ENCODE results near the gene MSI2.

DNA sequence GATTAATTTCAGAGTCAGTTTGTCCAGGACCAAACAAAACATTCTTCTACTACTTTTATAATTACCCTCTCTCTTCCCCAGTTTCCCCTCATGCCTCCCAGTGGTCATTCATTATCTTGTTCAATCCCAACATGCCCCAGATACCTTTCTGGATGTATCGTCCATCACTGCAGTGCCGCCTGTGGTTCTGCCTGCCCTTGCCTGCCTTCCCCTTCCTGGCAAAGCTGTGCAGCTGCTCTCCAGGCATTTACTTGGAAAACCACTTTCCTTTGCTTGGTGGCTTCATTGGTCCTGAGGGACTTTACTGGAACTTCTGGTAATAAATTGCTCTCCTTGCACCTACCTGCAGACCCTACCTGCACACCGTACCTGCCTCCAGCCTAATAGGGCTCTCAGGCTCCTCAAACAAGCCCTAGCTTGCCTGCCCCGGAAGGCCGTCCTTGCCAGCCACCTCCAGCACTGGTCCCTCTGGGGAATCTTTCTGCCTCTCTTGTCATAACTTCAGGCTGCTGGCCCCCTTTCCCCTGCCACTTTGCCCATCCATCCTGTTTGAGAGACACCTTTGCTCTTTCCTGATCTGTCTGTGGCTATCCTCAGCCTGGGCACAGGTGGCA is 19.5 kb upstream of the MSI2 start:
- TF ChIP-seq, protein P1, sequence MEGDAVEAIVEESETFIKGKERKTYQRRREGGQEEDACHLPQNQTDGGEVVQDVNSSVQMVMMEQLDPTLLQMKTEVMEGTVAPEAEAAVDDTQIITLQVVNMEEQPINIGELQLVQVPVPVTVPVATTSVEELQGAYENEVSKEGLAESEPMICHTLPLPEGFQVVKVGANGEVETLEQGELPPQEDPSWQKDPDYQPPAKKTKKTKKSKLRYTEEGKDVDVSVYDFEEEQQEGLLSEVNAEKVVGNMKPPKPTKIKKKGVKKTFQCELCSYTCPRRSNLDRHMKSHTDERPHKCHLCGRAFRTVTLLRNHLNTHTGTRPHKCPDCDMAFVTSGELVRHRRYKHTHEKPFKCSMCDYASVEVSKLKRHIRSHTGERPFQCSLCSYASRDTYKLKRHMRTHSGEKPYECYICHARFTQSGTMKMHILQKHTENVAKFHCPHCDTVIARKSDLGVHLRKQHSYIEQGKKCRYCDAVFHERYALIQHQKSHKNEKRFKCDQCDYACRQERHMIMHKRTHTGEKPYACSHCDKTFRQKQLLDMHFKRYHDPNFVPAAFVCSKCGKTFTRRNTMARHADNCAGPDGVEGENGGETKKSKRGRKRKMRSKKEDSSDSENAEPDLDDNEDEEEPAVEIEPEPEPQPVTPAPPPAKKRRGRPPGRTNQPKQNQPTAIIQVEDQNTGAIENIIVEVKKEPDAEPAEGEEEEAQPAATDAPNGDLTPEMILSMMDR (IDR thresholded peaks at IDR 0.05): no peak
- TF ChIP-seq POLR2A (IDR thresholded peaks at IDR 0.05): no peak
